Stimulated activated CD8-positive, alpha-beta memory T cell treated with anti-CD3 and anti-CD28 coated beads, Interleukin-15, amount 100 ng/mL, for 1 hour (primary cell): Measurements from ENCODE around the gene DCHS1.

ENCODE experiments used
- DNase-seq: peaks from one replicate; pipeline ENCODE4 v3.0.0-alpha.2; 2020; ENCODE audit warnings: low read depth

DCHS1 gene

GRCh38 chr11:6587360-6587953 is 68.2 kb downstream of the DCHS1 start:
- DNase-seq: no peak

- DNase-seq: no peak
Observed at GRCh38 chr11:6586434-6587359, 68.9 kb downstream of the DCHS1 start.

- no peak for DNase-seq
Observed at GRCh38 chr11:6584528-6584927, 71.1 kb downstream of the DCHS1 start.

GRCh38 chr11:6583584-6583983 is 72.0 kb downstream of the DCHS1 start:
- DNase-seq: no peak

GRCh38 chr11:6579681-6580080 is 75.9 kb downstream of the DCHS1 start:
- no peak for DNase-seq

GRCh38 chr11:6578134-6578533 is 77.5 kb downstream of the DCHS1 start:
- no peak for DNase-seq

- no peak for DNase-seq
Observed at GRCh38 chr11:6576471-6577373, 78.9 kb downstream of the DCHS1 start.

- DNase-seq: no peak
Observed at GRCh38 chr11:6574816-6575715, 80.5 kb downstream of the DCHS1 start.

- no peak for DNase-seq
Observed at GRCh38 chr11:6572215-6572614, 83.4 kb downstream of the DCHS1 start.

GRCh38 chr11:6571434-6572008 is 84.1 kb downstream of the DCHS1 start:
- no peak for DNase-seq
